Measurements from ENCODE around the gene PLCB4.

Gene PLCB4

DNA sequence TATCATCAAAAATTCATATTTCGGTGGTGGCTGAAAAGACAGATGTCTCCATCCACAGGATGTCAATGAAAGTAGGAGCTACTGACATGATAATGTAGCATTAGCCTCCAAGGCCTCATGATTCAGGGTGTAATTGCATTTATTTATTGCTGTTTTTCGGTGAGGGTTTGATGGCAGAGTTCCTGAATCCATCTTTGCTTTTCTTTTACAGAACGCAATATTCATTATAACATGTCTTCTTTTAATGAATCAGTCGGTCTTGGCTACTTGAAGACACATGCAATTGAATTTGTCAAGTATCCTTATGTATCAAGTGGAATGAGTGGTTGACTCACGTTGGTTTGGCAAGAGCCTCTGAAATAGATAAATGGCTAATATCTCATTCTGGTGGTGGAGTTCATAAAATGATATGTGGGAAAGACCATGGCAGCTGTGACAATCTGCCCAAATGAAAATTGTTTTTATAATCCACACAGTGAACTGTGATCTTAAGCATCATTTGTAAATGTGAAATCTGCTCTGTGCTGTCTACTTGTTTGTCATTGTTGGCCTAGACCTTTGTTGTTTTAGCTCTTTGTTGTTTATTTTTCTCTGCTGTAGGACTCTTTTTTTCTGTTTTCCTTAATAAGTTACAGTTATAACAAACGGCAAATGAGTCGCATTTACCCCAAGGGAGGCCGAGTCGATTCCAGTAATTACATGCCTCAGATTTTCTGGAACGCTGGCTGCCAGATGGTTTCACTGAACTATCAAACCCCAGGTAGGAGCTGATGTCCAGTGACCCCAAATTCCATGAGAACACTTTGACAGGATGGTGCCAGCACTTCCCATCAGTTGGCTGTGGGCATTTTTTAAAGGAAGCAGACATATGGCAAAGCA, 339.8 kb downstream of the PLCB4 start:
- intact Hi-C loops (cut with DNase I; ENCODE audit: low total_unique reads), result no loop called here
- no peak overlapping the region for H3K4me3 ChIP-seq
- no peaks in the 10 kb centered on the region for H3K9me3 ChIP-seq
- peaks cover 0 to 15% (median 4%) of the 10 kb centered on the region in 4 donors for H3K4me1 ChIP-seq
- no peaks in the 10 kb centered on the region for H3K27me3 ChIP-seq
- no peak for DNase-seq
- H3K36me3 ChIP-seq, result peaks cover 0 to 16% (median 6%) of the 10 kb centered on the region in 3 donors
- no peak overlapping the region for H3K27ac ChIP-seq
- TF ChIP-seq, protein P1, sequence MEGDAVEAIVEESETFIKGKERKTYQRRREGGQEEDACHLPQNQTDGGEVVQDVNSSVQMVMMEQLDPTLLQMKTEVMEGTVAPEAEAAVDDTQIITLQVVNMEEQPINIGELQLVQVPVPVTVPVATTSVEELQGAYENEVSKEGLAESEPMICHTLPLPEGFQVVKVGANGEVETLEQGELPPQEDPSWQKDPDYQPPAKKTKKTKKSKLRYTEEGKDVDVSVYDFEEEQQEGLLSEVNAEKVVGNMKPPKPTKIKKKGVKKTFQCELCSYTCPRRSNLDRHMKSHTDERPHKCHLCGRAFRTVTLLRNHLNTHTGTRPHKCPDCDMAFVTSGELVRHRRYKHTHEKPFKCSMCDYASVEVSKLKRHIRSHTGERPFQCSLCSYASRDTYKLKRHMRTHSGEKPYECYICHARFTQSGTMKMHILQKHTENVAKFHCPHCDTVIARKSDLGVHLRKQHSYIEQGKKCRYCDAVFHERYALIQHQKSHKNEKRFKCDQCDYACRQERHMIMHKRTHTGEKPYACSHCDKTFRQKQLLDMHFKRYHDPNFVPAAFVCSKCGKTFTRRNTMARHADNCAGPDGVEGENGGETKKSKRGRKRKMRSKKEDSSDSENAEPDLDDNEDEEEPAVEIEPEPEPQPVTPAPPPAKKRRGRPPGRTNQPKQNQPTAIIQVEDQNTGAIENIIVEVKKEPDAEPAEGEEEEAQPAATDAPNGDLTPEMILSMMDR (IDR thresholded peaks at IDR 0.05), result no peak

DNA sequence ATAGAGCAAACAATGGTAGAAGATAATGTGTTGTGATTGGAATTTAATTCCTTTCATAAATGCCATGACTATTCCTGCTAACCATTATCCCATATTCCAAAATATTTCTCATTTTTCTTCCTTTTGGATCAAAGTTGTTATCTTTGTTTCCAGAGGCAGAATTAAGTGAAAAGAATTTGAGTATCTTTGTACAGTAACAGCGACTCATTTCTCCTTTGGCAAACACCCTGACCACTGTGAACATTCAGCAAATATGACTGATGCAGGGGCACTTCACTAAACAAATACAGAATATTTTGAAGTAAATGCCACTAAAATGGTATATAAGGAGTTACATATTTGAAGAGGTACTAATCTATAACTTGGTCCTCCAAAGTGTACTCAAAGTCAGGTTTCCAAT, 340.5 kb downstream of the PLCB4 start:
- no peaks in the 10 kb centered on the region for H3K9me3 ChIP-seq
- no peaks in the 10 kb centered on the region for H3K27me3 ChIP-seq
- TF ChIP-seq, protein P1 (IDR thresholded peaks at IDR 0.05), result no peak
- H3K36me3 ChIP-seq, result peaks cover 0 to 11% (median 6%) of the 10 kb centered on the region in 3 donors
- H3K27ac ChIP-seq, result no peak overlapping the region
- DNase-seq, result no peak
- peaks cover 0 to 15% (median 4%) of the 10 kb centered on the region in 4 donors for H3K4me1 ChIP-seq
- H3K4me3 ChIP-seq, result no peak overlapping the region
- intact Hi-C loops (cut with DNase I; ENCODE audit: low total_unique reads), result no loop called here

DNA sequence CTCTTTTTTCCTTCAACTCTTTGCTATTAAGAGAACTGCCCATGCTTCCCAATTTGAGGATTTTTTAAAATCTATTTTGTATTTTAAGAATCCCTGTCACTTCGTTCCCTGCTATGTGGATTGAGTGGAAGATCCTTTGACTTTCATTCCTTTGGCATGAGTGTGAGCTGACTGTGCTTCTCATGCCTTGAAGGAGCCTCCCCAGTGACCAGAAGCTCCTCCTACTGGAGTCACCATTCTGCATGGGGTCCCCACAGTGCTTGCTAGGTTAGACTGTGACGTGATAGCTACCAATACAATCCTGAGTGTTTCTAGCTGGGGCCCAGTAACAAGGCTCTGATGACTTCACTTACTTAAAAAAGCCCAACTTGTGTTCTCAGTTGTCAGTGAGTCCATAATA, 341.1 kb downstream of the PLCB4 start:
- no peak overlapping the region for H3K27ac ChIP-seq
- H3K27me3 ChIP-seq, result no peaks in the 10 kb centered on the region
- TF ChIP-seq, protein P1 (IDR thresholded peaks at IDR 0.05), result no peak
- peaks cover 0 to 11% (median 6%) of the 10 kb centered on the region in 3 donors for H3K36me3 ChIP-seq
- DNase-seq, result no peak
- no peaks in the 10 kb centered on the region for H3K9me3 ChIP-seq
- intact Hi-C loops (cut with DNase I; ENCODE audit: low total_unique reads), result loop anchor here (2.0 kb wide), 1 partner anchor 199 kb away; no protein-coding TSS in a partner anchor
- H3K4me3 ChIP-seq, result no peak overlapping the region
- H3K4me1 ChIP-seq, result peaks cover 0 to 15% (median 4%) of the 10 kb centered on the region in 4 donors

DNA sequence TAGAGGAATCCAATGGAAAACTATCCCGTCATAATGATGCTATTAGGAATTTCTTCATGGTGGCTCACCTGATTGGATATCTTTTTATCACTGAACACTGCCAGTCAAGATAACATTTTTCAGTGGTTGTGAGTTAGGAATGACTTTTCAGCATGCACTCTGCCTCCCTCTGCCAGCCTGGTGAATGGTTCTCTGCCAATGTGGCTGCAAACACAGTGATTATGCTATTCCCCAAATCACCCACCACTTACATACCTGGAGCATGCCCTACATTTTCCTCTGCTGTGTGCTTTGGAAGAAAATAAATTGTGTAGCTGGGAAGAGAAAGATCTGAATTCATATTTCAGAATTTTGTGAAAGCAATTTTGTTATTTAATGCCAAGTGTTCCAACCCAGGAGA, 342.9 kb downstream of the PLCB4 start:
- H3K9me3 ChIP-seq, result no peaks in the 10 kb centered on the region
- peaks cover 0 to 15% (median 4%) of the 10 kb centered on the region in 4 donors for H3K4me1 ChIP-seq
- H3K27me3 ChIP-seq, result no peaks in the 10 kb centered on the region
- no peak overlapping the region for H3K4me3 ChIP-seq
- intact Hi-C loops (cut with DNase I; ENCODE audit: low total_unique reads), result loop anchor here (2.0 kb wide), 1 partner anchor 197 kb away; no protein-coding TSS in a partner anchor
- H3K36me3 ChIP-seq, result peaks cover 0 to 11% (median 6%) of the 10 kb centered on the region in 3 donors
- TF ChIP-seq, protein P1 (IDR thresholded peaks at IDR 0.05), result no peak
- DNase-seq, result no peak
- H3K27ac ChIP-seq, result no peak overlapping the region

DNA sequence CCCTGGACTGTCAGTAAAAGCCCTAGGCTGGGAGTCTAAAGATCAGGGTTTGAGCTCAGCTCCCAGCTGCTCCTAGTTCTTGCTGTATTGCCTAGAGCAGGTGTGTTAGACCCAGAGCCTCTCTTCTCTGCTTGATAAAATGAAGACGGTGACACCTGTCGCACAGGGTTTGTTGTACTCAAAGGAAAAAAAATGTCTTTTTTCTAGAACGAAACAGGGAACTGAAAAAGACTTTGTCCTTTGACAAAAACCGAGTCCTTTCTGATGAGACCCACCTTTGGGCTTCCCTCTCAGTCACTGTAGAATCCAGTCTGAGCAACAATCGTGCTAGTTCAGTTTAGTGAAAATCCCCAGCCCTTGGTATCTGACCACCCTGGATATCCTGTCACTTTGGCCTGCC, 343.4 kb downstream of the PLCB4 start:
- DNase-seq, result no peak
- H3K9me3 ChIP-seq, result no peaks in the 10 kb centered on the region
- peaks cover 0 to 8% (median 6%) of the 10 kb centered on the region in 3 donors for H3K36me3 ChIP-seq
- peaks cover 0 to 15% (median 4%) of the 10 kb centered on the region in 4 donors for H3K4me1 ChIP-seq
- no peak overlapping the region for H3K27ac ChIP-seq
- intact Hi-C loops (cut with DNase I; ENCODE audit: low total_unique reads), result no loop called here
- H3K4me3 ChIP-seq, result no peak overlapping the region
- H3K27me3 ChIP-seq, result no peaks in the 10 kb centered on the region
- TF ChIP-seq, protein P1 (IDR thresholded peaks at IDR 0.05), result no peak
